Endothelial cell of umbilical vein (primary cell): ENCODE data around the gene M6PR. TPM values are rescaled to one million over a fixed set of nuclear protein-coding genes. Genes with fewer than 3 reads are reported as not detected.

Experiments
- BruUV-seq: library from RNA; stranded (reverse); fragments of 400-500 nt; replicated peaks from 2 replicates; lab custom pipeline; 2021; lab: Mats Ljungman, UMichigan
- CTCF ChIA-PET: fragments of 300-600, 350-600 bp; sonication (Branson Sonifier 250); formaldehyde crosslinking; loops from one replicate; lab custom pipeline; 2021; ENCODE audit warnings: antibody characterized with exemption, inconsistent platforms; lab: Charles Lee
- POLR2A ChIA-PET: fragments of 300-600, 350-600 bp; sonication (Branson Sonifier 250); formaldehyde crosslinking; loops from one replicate; lab custom pipeline; 2021; ENCODE audit warnings: antibody characterized with exemption, inconsistent platforms; lab: Charles Lee
- DNase-seq: peaks from one replicate; pipeline ENCODE4 v3.0.0-alpha.2; 2011; ENCODE audit warnings: low read depth, low spot score
- FAIRE-seq: peaks from 2 replicates; lab custom pipeline; 2011; peaks lifted over from hg19 to GRCh38; lab: Jason Lieb, UNC
- H2AFZ ChIP-seq: 2 replicates; pipeline ENCODE4 v1.6.0; 2012; ENCODE audit warnings: low read depth, low read length, control low read depth, inconsistent platforms
- H3K27ac ChIP-seq: 2 replicates; pipeline ENCODE4 v1.5.1; 2011; ENCODE audit warnings: low read depth, mild to moderate bottlenecking, control low read depth, low read length, moderate library complexity; ENCODE audit not compliant: insufficient read depth
- H3K27me3 ChIP-seq, 2 experiments: 2 replicates each; pipeline versions ENCODE4 v1.6.0 to v1.6.1; 2011; ENCODE audit warnings: low read length in 2 of 2, mixed read lengths in 1 of 2; ENCODE audit not compliant: control insufficient read depth in 2 of 2, insufficient read depth in 2 of 2
- H3K36me3 ChIP-seq, 2 experiments: 2 replicates in 1 of 2; 3 replicates in 1 of 2; pipeline ENCODE4 v1.5.1; 2011; ENCODE audit warnings: low read length in 2 of 2, mild to moderate bottlenecking in 1 of 2, moderate library complexity in 1 of 2; ENCODE audit not compliant: control insufficient read depth in 2 of 2, insufficient read depth in 2 of 2; ENCODE audit errors: extremely low read depth in 1 of 2
- H3K4me1 ChIP-seq: 3 replicates; pipeline ENCODE4 v1.5.1; 2011; ENCODE audit warnings: mild to moderate bottlenecking, low read length; ENCODE audit not compliant: control insufficient read depth, insufficient read depth; ENCODE audit errors: extremely low read depth
- H3K4me2 ChIP-seq: 2 replicates; pipeline ENCODE4 v1.6.1; 2011; ENCODE audit warnings: low read length, control low read depth, mixed read lengths; ENCODE audit not compliant: insufficient read depth
- H3K4me3 ChIP-seq, 3 experiments: fragments of 200-600 bp in 1 of 3; sonication (generic), shearing (Covaris generic) in 1 of 3; replicated peaks in 1 of 3; 2 replicates each; pipeline ENCODE4 v1.5.1; 2011 to 2016; ENCODE audit warnings: control low read depth in 3 of 3, low read length in 3 of 3, mild to moderate bottlenecking in 2 of 3, inconsistent platforms in 1 of 3, low read depth in 1 of 3, moderate library complexity in 1 of 3; ENCODE audit not compliant: insufficient read depth in 1 of 3
- H3K79me2 ChIP-seq: 2 replicates; pipeline ENCODE4 v1.6.0; 2012; ENCODE audit warnings: low read length, inconsistent platforms; ENCODE audit not compliant: control insufficient read depth, insufficient read depth
- H3K9ac ChIP-seq: replicated peaks from 2 replicates; pipeline ENCODE3; 2011; ENCODE audit warnings: low read length, control low read depth; ENCODE audit not compliant: insufficient read depth; ENCODE audit errors: extremely low read depth
- H3K9me1 ChIP-seq: replicated peaks from 3 replicates; pipeline ENCODE4 v1.6.0; 2011; ENCODE audit warnings: mild to moderate bottlenecking, low read length; ENCODE audit not compliant: control insufficient read depth, insufficient read depth; ENCODE audit errors: extremely low read depth
- H3K9me3 ChIP-seq: replicated peaks from 2 replicates; pipeline ENCODE4 v1.5.1; 2012; ENCODE audit warnings: low read length, inconsistent platforms; ENCODE audit not compliant: control insufficient read depth, insufficient read depth
- H4K20me1 ChIP-seq: replicated peaks from 2 replicates; pipeline ENCODE3; 2011; ENCODE audit warnings: mild to moderate bottlenecking, low read length; ENCODE audit not compliant: control insufficient read depth, insufficient read depth; ENCODE audit errors: extremely low read depth
- EZH2 ChIP-seq: IDR thresholded peaks from 2 replicates; pipeline ENCODE4 v1.6.1; 2012; ENCODE audit warnings: borderline replicate concordance, low read depth, mild to moderate bottlenecking, moderate library complexity, low read length, inconsistent platforms; ENCODE audit not compliant: severe bottlenecking
- FOS ChIP-seq: IDR thresholded peaks from 2 replicates; pipeline ENCODE4 v1.6.1; 2011; ENCODE audit warnings: mild to moderate bottlenecking, low read length, moderate library complexity, borderline replicate concordance; ENCODE audit not compliant: insufficient read depth
- MYC ChIP-seq: IDR thresholded peaks from one replicate; pipeline ENCODE4 v1.6.1; 2011; ENCODE audit warnings: mild to moderate bottlenecking, low read depth, low read length
- POLR2AphosphoS5 ChIP-seq: IDR thresholded peaks from 2 replicates; pipeline ENCODE4 v1.6.1; 2012; ENCODE audit warnings: low read depth, mild to moderate bottlenecking, control low read depth, low read length, moderate library complexity; ENCODE audit not compliant: insufficient read depth
- dilution Hi-C: fragments of 300-500 bp; cut with MboI; formaldehyde crosslinking; loops from one replicate; pipeline ENCODE4 v1.15.0; 2019; ENCODE audit warnings: low sequenced_read_pairs; ENCODE audit not compliant: extremely low pct_ligation_motif_present
- intact Hi-C: fragments of 100-400 bp; cut with micrococcal nuclease; formaldehyde crosslinking; loops from one replicate; pipeline ENCODE4 v1.10.0; 2022
- polyA plus RNA-seq, 4 experiments: library from polyadenylated mRNA; depleted of rRNA in 3 of 4; stranded (reverse) in 3 of 4; unstranded in 1 of 4; fragments of >200 nt; gene quantifications; 2 replicates each; pipeline versions ENCODE4 v1.2.1 to v1.2.3, GENCODE V29; 2011 to 2012; ENCODE audit warnings: missing spikeins in 1 of 4
- total RNA-seq: library from RNA; stranded (reverse); gene quantifications from 2 replicates; pipeline ENCODE4 v1.2.3, GENCODE V29; 2021
- TF ChIP-seq, protein P1 (sequence below), 2 donors: IDR thresholded peaks; 1 replicate in 1 of 2; 2 replicates in 1 of 2; pipeline ENCODE4 v1.5.1; 2011; ENCODE audit warnings: low read length in 2 of 2, mild to moderate bottlenecking in 2 of 2, moderate library complexity in 2 of 2, control low read depth in 1 of 2, inconsistent platforms in 1 of 2, low read depth in 1 of 2; ENCODE audit not compliant: insufficient read depth in 1 of 2; ENCODE audit errors: extremely low read depth in 1 of 2
- TF ChIP-seq, protein P2 (sequence below): IDR thresholded peaks from 2 replicates; pipeline ENCODE4 v1.6.1; 2011; ENCODE audit not compliant: insufficient read depth, insufficient read length

The M6PR gene
- total and polyA plus RNA-seq, 2 donors (not counting 3 experiments of a cell fraction or from before 2014, with no cell fraction given): 124 to 142 TPM

DNA sequence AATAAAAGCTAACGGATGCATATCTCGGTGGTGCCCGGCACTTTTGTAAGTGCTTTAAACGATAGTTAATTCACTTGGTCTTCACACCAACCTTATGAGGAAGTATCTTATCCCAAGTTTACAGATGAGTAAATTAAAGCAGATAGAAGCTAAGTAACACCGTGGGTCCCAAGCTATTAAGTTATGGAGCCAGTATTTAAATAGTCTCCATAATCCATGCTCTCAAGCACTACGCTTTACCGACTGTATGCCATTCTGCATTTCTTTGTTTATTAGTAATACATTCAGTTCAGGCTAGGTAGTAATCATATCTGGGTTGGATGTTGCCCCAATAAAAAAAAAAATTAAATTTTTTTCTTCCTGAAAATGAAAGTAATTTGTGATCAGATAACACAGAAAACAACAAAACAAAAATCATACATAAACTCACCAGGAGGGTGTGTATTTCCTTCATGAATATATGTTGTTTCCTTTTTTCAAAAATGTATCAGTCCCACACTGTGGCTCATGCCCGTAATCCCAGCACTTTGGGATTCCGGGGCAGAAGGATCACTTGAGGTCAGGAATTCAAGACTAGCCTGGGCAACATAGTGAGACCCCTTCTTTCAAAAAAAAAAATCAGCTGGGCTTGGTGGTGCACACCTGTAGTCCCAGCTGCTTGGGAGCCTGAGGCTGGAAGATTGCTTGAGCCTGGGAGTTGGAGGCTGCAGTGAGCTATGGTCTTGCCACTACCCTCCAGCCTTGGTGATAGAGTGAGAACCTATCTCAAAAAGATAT is 1.4 kb upstream of the M6PR start:
- FAIRE-seq (peak; percentile 63), DNase-seq (peak; percentile 35)
- peaks cover 2% of the 10 kb centered on the region for H4K20me1 ChIP-seq
- no TSS peak for BruUV-seq
- ChIA-PET POLR2A (interaction anchor here (1.3 kb wide), 1 partner anchor 36 kb away, joined by 4 read pairs; the partner anchor contains the start of gene PHC1), CTCF (interaction anchor here (0.6 to 3.5 kb wide), 19 partner anchors 10 to 294 kb away, joined by 3 to 37 read pairs (median 5); no protein-coding TSS in a partner anchor)
- H3K9ac ChIP-seq: peak overlapping the region; percentile 98
- dilution Hi-C loops: no loop called here
- no peaks in the 10 kb centered on the region for H3K36me3 ChIP-seq
- TF ChIP-seq, protein P1, sequence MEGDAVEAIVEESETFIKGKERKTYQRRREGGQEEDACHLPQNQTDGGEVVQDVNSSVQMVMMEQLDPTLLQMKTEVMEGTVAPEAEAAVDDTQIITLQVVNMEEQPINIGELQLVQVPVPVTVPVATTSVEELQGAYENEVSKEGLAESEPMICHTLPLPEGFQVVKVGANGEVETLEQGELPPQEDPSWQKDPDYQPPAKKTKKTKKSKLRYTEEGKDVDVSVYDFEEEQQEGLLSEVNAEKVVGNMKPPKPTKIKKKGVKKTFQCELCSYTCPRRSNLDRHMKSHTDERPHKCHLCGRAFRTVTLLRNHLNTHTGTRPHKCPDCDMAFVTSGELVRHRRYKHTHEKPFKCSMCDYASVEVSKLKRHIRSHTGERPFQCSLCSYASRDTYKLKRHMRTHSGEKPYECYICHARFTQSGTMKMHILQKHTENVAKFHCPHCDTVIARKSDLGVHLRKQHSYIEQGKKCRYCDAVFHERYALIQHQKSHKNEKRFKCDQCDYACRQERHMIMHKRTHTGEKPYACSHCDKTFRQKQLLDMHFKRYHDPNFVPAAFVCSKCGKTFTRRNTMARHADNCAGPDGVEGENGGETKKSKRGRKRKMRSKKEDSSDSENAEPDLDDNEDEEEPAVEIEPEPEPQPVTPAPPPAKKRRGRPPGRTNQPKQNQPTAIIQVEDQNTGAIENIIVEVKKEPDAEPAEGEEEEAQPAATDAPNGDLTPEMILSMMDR (IDR thresholded peaks at IDR 0.05; ENCODE audit: extremely low read depth in 1 of 2, insufficient read depth in 1 of 2, low read depth in 1 of 2, low read length in 2 of 2): no peak
- TF ChIP-seq EZH2 (no peak), MYC (no peak), FOS (no peak), POLR2AphosphoS5 (no peak)
- TF ChIP-seq, protein P2, sequence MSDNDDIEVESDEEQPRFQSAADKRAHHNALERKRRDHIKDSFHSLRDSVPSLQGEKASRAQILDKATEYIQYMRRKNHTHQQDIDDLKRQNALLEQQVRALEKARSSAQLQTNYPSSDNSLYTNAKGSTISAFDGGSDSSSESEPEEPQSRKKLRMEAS: no peak
- peaks cover 30% of the 10 kb centered on the region for H3K79me2 ChIP-seq
- peak overlapping the region; percentile 58 to 96 (median 95) for H3K4me3 ChIP-seq
- H3K27ac ChIP-seq: peak overlapping the region; percentile 98
- intact Hi-C loops: loop anchor here (1.0 kb wide), 2 partner anchors 40 to 88 kb away; no protein-coding TSS in a partner anchor
- H3K9me1 ChIP-seq: no peaks in the 10 kb centered on the region
- no peaks in the 10 kb centered on the region for H3K27me3 ChIP-seq
- peak overlapping the region; percentile 61 for H2AFZ ChIP-seq
- peaks cover 21% of the 10 kb centered on the region for H3K4me1 ChIP-seq
- no peaks in the 10 kb centered on the region for H3K9me3 ChIP-seq
- H3K4me2 ChIP-seq: peak overlapping the region; percentile 99
